LNCaP clone FGC (cell line): Measurements from ENCODE around the gene IL6ST.
A peak's percentile ranks its signal among the peaks of the same experiment; 100 is the strongest.

ENCODE experiments used
- DNase-seq: peaks from one replicate; pipeline ENCODE4 v3.0.0-alpha.2; 2011; ENCODE audit warnings: low read depth
- H3K4me3 ChIP-seq: 2 replicates; pipeline ENCODE4 v1.5.1; 2011; ENCODE audit warnings: mild to moderate bottlenecking, low read depth, low read length, control low read depth
- TF ChIP-seq, protein P1 (sequence below): IDR thresholded peaks from 2 replicates; pipeline ENCODE4 v1.5.1; 2012; ENCODE audit warnings: mild to moderate bottlenecking; ENCODE audit not compliant: control insufficient read depth, insufficient read depth; ENCODE audit errors: extremely low read depth

IL6ST gene

DNA sequence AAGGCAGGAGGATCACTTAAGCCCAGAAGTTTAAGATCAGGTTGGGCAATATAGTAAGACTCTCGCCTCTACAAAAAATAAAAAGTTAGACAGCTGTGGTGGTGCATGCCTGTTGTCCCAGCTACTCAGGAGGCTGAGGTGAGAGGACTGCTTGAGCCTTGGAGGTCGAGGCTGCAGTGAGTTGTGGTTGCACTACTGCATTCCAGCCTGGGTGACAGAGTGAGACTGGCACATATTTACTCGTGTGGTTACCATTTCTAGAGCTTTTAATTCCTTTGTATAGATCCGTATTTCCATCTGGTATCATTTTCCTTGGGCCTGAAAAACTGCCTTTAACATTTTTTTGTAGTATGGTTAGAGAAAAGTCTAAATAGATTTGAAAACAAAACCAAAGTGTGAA lies 7.8 kb downstream of the IL6ST start:
- TF ChIP-seq, protein P1, sequence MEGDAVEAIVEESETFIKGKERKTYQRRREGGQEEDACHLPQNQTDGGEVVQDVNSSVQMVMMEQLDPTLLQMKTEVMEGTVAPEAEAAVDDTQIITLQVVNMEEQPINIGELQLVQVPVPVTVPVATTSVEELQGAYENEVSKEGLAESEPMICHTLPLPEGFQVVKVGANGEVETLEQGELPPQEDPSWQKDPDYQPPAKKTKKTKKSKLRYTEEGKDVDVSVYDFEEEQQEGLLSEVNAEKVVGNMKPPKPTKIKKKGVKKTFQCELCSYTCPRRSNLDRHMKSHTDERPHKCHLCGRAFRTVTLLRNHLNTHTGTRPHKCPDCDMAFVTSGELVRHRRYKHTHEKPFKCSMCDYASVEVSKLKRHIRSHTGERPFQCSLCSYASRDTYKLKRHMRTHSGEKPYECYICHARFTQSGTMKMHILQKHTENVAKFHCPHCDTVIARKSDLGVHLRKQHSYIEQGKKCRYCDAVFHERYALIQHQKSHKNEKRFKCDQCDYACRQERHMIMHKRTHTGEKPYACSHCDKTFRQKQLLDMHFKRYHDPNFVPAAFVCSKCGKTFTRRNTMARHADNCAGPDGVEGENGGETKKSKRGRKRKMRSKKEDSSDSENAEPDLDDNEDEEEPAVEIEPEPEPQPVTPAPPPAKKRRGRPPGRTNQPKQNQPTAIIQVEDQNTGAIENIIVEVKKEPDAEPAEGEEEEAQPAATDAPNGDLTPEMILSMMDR = no peak
- DNase-seq = no peak
- no peak overlapping the region for H3K4me3 ChIP-seq

DNA sequence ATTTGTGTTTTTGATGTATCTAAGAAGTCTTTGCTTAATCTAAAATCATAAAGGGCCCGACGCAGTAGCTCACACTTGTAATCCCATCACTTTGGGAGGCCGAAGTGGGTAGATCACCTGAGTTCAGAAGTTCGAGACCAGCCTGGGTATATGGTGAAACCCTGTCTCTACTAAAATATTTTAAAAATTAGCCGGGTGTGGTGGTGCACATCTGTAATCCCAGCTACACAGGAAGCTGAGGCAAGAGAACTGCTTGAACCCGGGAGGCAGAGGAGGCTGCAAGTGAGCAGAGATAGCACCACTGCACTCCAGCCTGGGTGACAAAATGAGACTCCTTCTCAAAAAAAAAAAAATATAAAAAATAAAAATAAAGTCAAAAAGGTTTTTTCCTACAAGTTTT lies 9.6 kb downstream of the IL6ST start:
- TF ChIP-seq, protein P1 = no peak
- H3K4me3 ChIP-seq = no peak overlapping the region
- DNase-seq = no peak

DNA sequence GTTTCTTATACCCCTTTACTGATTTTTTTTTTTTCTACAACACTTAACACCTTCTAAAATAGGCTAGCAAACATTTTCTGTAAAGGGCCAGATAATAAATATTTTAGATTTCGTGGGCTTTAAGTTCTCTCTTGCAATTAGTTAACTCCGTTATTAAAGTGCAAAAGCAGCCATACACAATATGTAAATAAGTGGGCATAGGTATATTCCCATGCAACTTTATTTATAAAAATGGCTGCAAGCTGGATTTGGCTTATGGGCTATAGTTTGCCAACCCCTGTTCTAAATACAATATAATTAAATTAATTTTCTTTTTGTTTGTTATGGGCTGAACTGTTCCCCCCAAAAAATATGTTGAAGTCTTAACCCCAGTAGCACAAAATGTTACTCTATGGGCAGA lies 10.8 kb downstream of the IL6ST start:
- no peak for DNase-seq
- TF ChIP-seq, protein P1 = no peak

DNA sequence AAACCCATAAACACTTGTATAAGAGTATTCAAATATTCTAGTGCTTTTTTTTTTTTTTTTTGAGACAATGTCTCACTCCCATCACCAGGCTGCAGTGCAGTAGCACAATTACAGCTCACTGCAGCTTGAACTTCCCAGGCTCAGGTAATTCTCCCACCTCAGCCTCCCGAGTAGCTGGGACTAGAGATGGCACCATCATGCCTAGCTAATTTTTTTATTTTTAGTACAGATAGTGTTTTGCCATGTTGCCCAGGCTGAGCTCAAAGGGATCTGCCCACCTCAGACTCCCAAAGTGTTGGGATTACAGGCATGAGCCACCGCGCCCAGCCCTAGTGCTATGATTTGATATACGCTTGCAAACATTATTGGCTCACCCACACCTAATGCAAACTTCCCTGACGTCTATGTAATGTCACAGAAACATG lies 11.8 kb downstream of the IL6ST start:
- TF ChIP-seq, protein P1 = peak; percentile 36
- no peak for DNase-seq
- H3K4me3 ChIP-seq = no peak overlapping the region

More for the DNA sequence above, 10.8 kb downstream of the IL6ST start:
- no peak overlapping the region for H3K4me3 ChIP-seq

DNA sequence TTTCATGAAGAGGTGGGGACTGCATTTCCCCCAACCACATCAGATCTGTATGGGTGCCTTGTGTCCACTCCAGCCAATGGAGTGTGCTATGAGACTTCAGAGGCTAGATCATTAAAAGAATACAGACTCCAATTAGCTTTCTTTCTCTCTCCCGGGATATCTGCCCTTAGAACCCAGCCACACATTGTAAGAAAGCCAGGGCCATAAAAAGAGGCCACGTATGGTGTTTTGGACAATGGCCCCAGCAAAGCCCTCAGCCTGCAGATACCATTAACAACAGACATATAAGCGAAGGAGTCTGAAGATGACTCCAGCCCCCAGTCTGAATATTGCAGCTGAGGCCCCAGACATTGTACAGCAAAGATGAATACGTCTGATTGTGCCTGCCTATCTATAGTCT lies 21.5 kb downstream of the IL6ST start:
- TF ChIP-seq, protein P1 = no peak
- H3K4me3 ChIP-seq = no peak overlapping the region
- DNase-seq = no peak

DNA sequence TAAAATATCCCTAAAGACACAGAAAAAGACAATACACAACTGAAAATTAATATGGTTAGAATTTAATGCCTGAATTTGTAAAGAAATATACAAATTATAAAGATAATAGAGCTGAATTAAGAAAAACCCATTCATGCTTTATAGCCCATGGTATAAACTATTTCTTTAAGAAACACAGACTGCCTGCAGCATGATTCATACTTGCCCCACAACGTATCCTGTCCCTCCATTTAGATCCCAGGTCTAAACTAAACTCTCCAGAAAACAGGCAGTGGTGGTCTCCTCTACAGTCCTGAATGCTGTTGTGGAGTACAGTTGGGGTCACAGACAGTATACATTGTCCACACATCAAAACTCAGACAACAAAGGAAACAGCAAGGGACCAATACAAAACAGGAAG lies 24.8 kb downstream of the IL6ST start:
- no peak for DNase-seq

DNA sequence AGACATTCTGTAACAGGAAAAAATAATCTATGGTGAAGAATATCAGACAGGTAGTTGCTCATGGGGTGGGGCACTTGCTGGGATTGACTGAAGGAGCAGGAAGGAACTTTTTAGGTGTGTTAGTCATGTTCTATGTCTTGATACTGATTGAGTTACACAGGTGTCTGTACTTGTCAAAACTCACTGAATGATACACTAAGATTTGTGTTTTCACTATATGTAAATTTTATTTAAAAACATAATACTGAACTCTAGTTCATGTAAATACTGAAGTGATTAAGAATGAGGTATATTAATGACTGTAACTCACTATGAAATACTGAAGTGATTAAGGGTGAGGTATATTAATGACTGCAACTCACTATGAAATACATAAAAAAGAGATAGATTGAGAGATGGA lies 28.5 kb downstream of the IL6ST start:
- TF ChIP-seq, protein P1 = no peak
- DNase-seq = no peak
- no peak overlapping the region for H3K4me3 ChIP-seq

More for the DNA sequence above, 24.8 kb downstream of the IL6ST start:
- TF ChIP-seq, protein P1 = no peak
- no peak overlapping the region for H3K4me3 ChIP-seq
